ENCODE measurements around the gene KIF20A. TPM values are rescaled to one million over a fixed set of nuclear protein-coding genes. Genes with fewer than 3 reads are reported as not detected.

KIF20A gene
- total RNA-seq, 2 donors from 2014 or later, result 10.4 to 35.7 TPM

DNA sequence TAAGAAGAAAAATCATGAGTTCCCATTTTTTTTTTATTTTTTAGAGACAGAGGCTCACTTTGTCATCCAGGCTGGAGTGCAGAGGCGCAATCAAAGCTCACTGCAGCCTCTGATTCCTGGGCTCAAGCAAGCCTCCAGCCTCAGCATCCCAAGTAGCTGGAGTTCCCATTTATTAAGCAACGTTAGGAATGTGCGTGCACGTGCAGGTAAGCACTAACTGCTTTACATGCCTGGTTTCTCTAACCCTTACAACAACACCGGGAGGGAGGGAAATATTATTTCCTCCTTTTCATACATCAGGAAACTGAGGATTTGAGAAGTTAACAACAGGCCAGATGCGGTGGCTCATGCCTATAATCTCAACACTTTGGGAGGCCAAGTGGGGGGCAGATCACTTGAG lies 50.5 kb downstream of the KIF20A start:
- intact Hi-C loops (cut with DNase I), result no loop called here
- H3K9me3 ChIP-seq, result no peaks in the 10 kb centered on the region
- no peak overlapping the region for H3K27ac ChIP-seq
- H3K4me3 ChIP-seq, result no peak overlapping the region
- TF ChIP-seq, protein P1, sequence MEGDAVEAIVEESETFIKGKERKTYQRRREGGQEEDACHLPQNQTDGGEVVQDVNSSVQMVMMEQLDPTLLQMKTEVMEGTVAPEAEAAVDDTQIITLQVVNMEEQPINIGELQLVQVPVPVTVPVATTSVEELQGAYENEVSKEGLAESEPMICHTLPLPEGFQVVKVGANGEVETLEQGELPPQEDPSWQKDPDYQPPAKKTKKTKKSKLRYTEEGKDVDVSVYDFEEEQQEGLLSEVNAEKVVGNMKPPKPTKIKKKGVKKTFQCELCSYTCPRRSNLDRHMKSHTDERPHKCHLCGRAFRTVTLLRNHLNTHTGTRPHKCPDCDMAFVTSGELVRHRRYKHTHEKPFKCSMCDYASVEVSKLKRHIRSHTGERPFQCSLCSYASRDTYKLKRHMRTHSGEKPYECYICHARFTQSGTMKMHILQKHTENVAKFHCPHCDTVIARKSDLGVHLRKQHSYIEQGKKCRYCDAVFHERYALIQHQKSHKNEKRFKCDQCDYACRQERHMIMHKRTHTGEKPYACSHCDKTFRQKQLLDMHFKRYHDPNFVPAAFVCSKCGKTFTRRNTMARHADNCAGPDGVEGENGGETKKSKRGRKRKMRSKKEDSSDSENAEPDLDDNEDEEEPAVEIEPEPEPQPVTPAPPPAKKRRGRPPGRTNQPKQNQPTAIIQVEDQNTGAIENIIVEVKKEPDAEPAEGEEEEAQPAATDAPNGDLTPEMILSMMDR (IDR thresholded peaks at IDR 0.05), result no peak
- H3K36me3 ChIP-seq, result no peaks in the 10 kb centered on the region
- H3K4me1 ChIP-seq, result no peaks in the 10 kb centered on the region
- no peak overlapping the region for H3K9ac ChIP-seq (ENCODE audit: low read depth in 2 of 2, low read length in 2 of 2)
- H3K27me3 ChIP-seq, result no peaks in the 10 kb centered on the region
- DNase-seq, result no peak

DNA sequence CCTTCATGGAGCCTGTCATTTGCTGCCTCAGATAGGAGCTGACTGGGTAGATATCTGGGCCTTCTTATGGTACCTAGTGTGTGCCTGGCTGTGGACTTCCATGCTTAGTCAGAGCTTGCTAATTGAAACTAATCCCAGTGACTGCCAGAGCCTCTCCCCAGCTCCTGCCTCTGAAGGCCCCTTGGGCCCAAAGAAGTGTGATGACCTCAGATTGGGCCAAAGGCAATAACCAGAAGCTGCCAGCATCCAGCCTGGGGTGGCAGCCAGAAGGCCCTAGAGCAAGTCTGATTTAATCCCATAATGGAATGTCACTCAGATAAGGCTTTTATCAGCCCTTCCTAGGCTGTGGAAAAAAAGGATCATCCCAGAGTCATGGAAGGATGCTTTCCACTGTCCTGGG lies 51.3 kb downstream of the KIF20A start:
- intact Hi-C loops (cut with DNase I), result no loop called here
- Histone ChIP-seq H3K4me1 (no peaks in the 10 kb centered on the region), H3K4me3 (no peak overlapping the region), H3K9me3 (no peaks in the 10 kb centered on the region), H3K27ac (no peak overlapping the region), H3K9ac (ENCODE audit: low read depth in 2 of 2, low read length in 2 of 2) (no peak overlapping the region), H3K36me3 (no peaks in the 10 kb centered on the region), H3K27me3 (no peaks in the 10 kb centered on the region)
- no peak for DNase-seq
- TF ChIP-seq, protein P1 (IDR thresholded peaks at IDR 0.05), result no peak

DNA sequence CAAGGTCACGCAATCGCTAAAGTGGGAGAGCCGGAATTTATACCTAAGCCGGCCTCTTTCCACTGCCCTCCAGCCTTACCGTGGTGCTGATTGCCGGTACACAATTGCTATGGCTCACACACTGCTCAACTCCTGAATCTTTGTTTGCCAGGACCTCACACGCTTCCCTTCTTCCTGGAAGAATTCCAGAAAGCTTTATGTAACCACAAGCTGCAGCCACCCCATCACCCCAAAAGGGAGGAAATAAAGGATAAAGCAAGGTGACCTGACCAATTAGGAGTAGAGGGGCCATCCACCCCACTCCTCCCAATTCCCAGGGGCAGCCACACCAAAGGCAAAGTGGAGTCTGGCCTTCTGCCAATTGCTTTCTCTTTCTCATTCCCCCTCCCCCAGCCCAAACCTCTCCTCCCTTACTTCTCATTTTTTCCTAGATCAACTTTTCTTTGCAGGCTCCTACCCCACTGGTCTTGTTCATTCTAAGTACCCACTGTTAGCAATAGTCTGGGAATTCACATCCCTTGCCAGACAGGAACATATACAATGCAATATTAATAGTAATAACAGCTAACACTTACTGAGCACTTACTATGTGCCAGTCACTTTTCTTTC lies 52.2 kb downstream of the KIF20A start:
- no peaks in the 10 kb centered on the region for H3K4me1 ChIP-seq
- no peaks in the 10 kb centered on the region for H3K27me3 ChIP-seq
- no peak overlapping the region for H3K27ac ChIP-seq
- TF ChIP-seq, protein P1 (IDR thresholded peaks at IDR 0.05), result no peak
- H3K36me3 ChIP-seq, result no peaks in the 10 kb centered on the region
- DNase-seq, result no peak
- no peaks in the 10 kb centered on the region for H3K9me3 ChIP-seq
- intact Hi-C loops (cut with DNase I), result no loop called here
- no peak overlapping the region for H3K4me3 ChIP-seq
- H3K9ac ChIP-seq (ENCODE audit: low read depth in 2 of 2, low read length in 2 of 2), result no peak overlapping the region

DNA sequence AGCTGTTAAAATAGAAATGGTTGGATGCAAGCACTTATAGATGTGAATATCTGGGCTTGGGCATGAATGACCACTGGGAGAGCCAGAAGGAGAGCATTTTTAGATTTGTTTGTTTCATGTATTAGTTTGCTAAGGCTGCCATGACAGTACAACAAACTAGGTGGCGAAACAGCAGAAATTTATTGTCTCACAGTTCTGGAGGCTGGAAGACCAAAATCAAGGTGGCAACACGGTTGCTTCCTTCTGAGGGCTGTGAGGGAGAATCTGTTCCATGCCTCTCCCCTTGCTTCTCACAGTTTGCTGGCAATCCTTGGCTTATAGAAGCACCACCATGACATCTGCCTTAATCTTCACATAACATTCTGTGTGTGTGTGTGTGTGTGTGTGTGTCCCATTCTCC lies 54.4 kb downstream of the KIF20A start:
- Histone ChIP-seq H3K4me1 (no peaks in the 10 kb centered on the region), H3K27ac (no peak overlapping the region), H3K9me3 (no peaks in the 10 kb centered on the region), H3K27me3 (no peaks in the 10 kb centered on the region), H3K9ac (ENCODE audit: low read depth in 2 of 2, low read length in 2 of 2) (no peak overlapping the region), H3K4me3 (no peak overlapping the region), H3K36me3 (no peaks in the 10 kb centered on the region)
- TF ChIP-seq, protein P1 (IDR thresholded peaks at IDR 0.05), result no peak
- intact Hi-C loops (cut with DNase I), result no loop called here
- no peak for DNase-seq

DNA sequence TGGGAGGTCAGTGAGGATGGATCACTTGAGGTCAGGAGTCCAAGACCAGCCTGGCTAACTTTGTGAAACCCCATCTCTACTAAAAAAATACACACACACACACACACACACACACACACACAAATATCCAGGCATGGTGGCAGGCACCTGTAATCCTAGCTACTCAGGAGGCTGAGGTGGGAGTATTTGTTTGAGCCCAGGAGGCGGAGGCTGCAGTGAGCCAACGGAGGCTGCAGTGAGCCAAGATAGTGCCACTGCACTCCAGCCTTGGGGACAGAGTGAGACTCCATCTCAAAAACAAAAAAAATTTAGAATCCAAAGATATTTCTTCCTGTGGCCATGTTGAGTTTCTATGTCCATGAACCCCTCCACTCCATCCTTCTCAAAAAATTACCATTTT lies 55.7 kb downstream of the KIF20A start:
- Histone ChIP-seq H3K36me3 (no peaks in the 10 kb centered on the region), H3K27me3 (peaks cover 1% of the 10 kb centered on the region), H3K4me1 (no peaks in the 10 kb centered on the region), H3K9me3 (no peaks in the 10 kb centered on the region), H3K9ac (ENCODE audit: low read depth in 2 of 2, low read length in 2 of 2) (no peak overlapping the region), H3K4me3 (no peak overlapping the region), H3K27ac (no peak overlapping the region)
- no peak for DNase-seq
- TF ChIP-seq, protein P1 (IDR thresholded peaks at IDR 0.05), result no peak
- intact Hi-C loops (cut with DNase I), result no loop called here

Other genes starting within 250 kb of the KIF20A start
- 10 to 100 TPM; 15.4 to 17.5 TPM for gene FAM13B, start 146.0 kb upstream of the KIF20A start, total RNA-seq
- not detected for gene WNT8A, start 95.1 kb upstream of the KIF20A start, total RNA-seq
- gene NME5, start 39.7 kb upstream of the KIF20A start, total RNA-seq, result not detected
- gene BRD8, start 482 bp upstream of the KIF20A start, total RNA-seq, result 10 to 100 TPM; 32.5 to 65.9 TPM
- 10 to 100 TPM; 23.5 to 27.3 TPM for gene CDC23, start 34.2 kb downstream of the KIF20A start, total RNA-seq
- gene GFRA3, start 95.5 kb downstream of the KIF20A start, total RNA-seq, result 1 to 10 TPM in 1 of 2 donors, under 1 TPM in 1; 0.72 to 1.8 TPM
- 10 to 100 TPM in 1 of 2 donors, 1 to 10 TPM in 1; 4.3 to 10.2 TPM for gene CDC25C, start 152.7 kb downstream of the KIF20A start, total RNA-seq
- 10 to 100 TPM; 14.8 to 18.6 TPM for gene FAM53C, start 159.2 kb downstream of the KIF20A start, total RNA-seq
- 10 to 100 TPM; 62.3 to 77.5 TPM for gene KDM3B, start 173.6 kb downstream of the KIF20A start, total RNA-seq